HEK293 (cell line): Measurements from ENCODE around the gene KIF2C.
A peak's percentile ranks its signal among the peaks of the same experiment; 100 is the strongest.

Experiments
- BCL11B ChIP-seq: fragments of 450-650 bp; formaldehyde crosslinking; IDR thresholded peaks from 2 replicates; pipeline ENCODE4 v1.5.1; 2016; ENCODE audit warnings: low read depth, missing biosample characterization, missing genetic modification characterization
- INSM2 ChIP-seq: fragments of 450-650 bp; formaldehyde crosslinking; IDR thresholded peaks from 2 replicates; pipeline ENCODE4 v1.5.1; 2016; ENCODE audit warnings: missing biosample characterization, missing genetic modification characterization
- KLF1 ChIP-seq: fragments of 450-650 bp; formaldehyde crosslinking; IDR thresholded peaks from 2 replicates; pipeline ENCODE4 v1.5.1; 2016; ENCODE audit warnings: missing biosample characterization, missing genetic modification characterization
- KLF8 ChIP-seq: fragments of 450-650 bp; formaldehyde crosslinking; IDR thresholded peaks from 2 replicates; pipeline ENCODE4 v1.5.1; 2016; ENCODE audit warnings: missing biosample characterization, missing genetic modification characterization
- KLF9 ChIP-seq: fragments of 450-650 bp; formaldehyde crosslinking; IDR thresholded peaks from 2 replicates; pipeline ENCODE4 v1.5.1; 2016; ENCODE audit warnings: missing biosample characterization, missing genetic modification characterization, low read depth
- PRDM4 ChIP-seq: fragments of 450-650 bp; formaldehyde crosslinking; IDR thresholded peaks from 2 replicates; pipeline ENCODE4 v1.5.1; 2017; ENCODE audit warnings: missing biosample characterization, missing genetic modification characterization
- TRIM28 ChIP-seq: IDR thresholded peaks from 2 replicates; pipeline ENCODE4 v1.6.1; 2011; ENCODE audit warnings: low read length, control low read depth, borderline replicate concordance
- YY1 ChIP-seq: fragments of 450-650 bp; formaldehyde crosslinking; IDR thresholded peaks from 2 replicates; pipeline ENCODE4 v1.5.1; 2018; ENCODE audit warnings: missing biosample characterization, missing genetic modification characterization
- ZBTB20 ChIP-seq: fragments of 450-650 bp; formaldehyde crosslinking; IDR thresholded peaks from 2 replicates; pipeline ENCODE4 v1.5.1; 2016; ENCODE audit warnings: missing biosample characterization, missing genetic modification characterization
- ZBTB26 ChIP-seq: fragments of 450-650 bp; formaldehyde crosslinking; optimal IDR thresholded peaks from 2 replicates; pipeline ENCODE3; 2016; ENCODE audit warnings: missing biosample characterization, mild to moderate bottlenecking, missing genetic modification characterization
- ZBTB44 ChIP-seq: fragments of 450-650 bp; IDR thresholded peaks from 2 replicates; pipeline ENCODE4 v1.5.1; 2018; ENCODE audit warnings: missing biosample characterization, mild to moderate bottlenecking, missing genetic modification characterization
- ZFP69B ChIP-seq: fragments of 450-650 bp; formaldehyde crosslinking; IDR thresholded peaks from 2 replicates; pipeline ENCODE4 v1.5.1; 2016; ENCODE audit warnings: missing biosample characterization, missing genetic modification characterization
- ZNF132 ChIP-seq: fragments of 450-650 bp; formaldehyde crosslinking; IDR thresholded peaks from 2 replicates; pipeline ENCODE4 v1.5.1; 2017; ENCODE audit warnings: missing biosample characterization, missing genetic modification characterization, borderline replicate concordance
- ZNF146 ChIP-seq: fragments of 450-650 bp; formaldehyde crosslinking; IDR thresholded peaks from 2 replicates; pipeline ENCODE4 v1.5.1; 2016; ENCODE audit warnings: missing biosample characterization, missing genetic modification characterization
- ZNF148 ChIP-seq: fragments of 450-650 bp; formaldehyde crosslinking; IDR thresholded peaks from 2 replicates; pipeline ENCODE4 v1.5.0; 2017; ENCODE audit warnings: missing biosample characterization, missing genetic modification characterization, borderline replicate concordance
- ZNF174 ChIP-seq: fragments of 450-650 bp; formaldehyde crosslinking; IDR thresholded peaks from 2 replicates; pipeline ENCODE4 v1.5.0; 2017; ENCODE audit warnings: missing biosample characterization, mild to moderate bottlenecking, missing genetic modification characterization
- ZNF266 ChIP-seq: fragments of 450-650 bp; formaldehyde crosslinking; IDR thresholded peaks from 2 replicates; pipeline ENCODE4 v1.5.1; 2016; ENCODE audit warnings: missing biosample characterization, missing genetic modification characterization, low read depth
- ZNF280C ChIP-seq: fragments of 450-650 bp; formaldehyde crosslinking; IDR thresholded peaks from 2 replicates; pipeline ENCODE4 v1.5.1; 2016; ENCODE audit warnings: missing biosample characterization, missing genetic modification characterization
- ZNF426 ChIP-seq: fragments of 450-650 bp; formaldehyde crosslinking; IDR thresholded peaks from 2 replicates; pipeline ENCODE4 v1.5.1; 2017; ENCODE audit warnings: missing biosample characterization, missing genetic modification characterization, mild to moderate bottlenecking, inconsistent platforms, moderate library complexity
- ZNF449 ChIP-seq: fragments of 450-650 bp; formaldehyde crosslinking; IDR thresholded peaks from 2 replicates; pipeline ENCODE4 v1.5.1; 2017; ENCODE audit warnings: missing biosample characterization, mild to moderate bottlenecking, missing genetic modification characterization, moderate library complexity
- ZNF514 ChIP-seq: fragments of 450-650 bp; formaldehyde crosslinking; IDR thresholded peaks from 2 replicates; pipeline ENCODE4 v1.5.1; 2016; ENCODE audit warnings: missing biosample characterization, missing genetic modification characterization
- ZNF561 ChIP-seq: fragments of 450-650 bp; IDR thresholded peaks from 2 replicates; pipeline ENCODE4 v1.5.1; 2018; ENCODE audit warnings: missing biosample characterization, missing genetic modification characterization, borderline replicate concordance
- ZNF701 ChIP-seq: fragments of 450-650 bp; formaldehyde crosslinking; IDR thresholded peaks from 2 replicates; pipeline ENCODE4 v1.5.1; 2016; ENCODE audit warnings: missing biosample characterization, missing genetic modification characterization
- ZNF76 ChIP-seq: fragments of 450-650 bp; formaldehyde crosslinking; IDR thresholded peaks from 2 replicates; pipeline ENCODE4; 2016; ENCODE audit warnings: low read depth, missing biosample characterization, missing genetic modification characterization, borderline replicate concordance
- ZNF791 ChIP-seq: fragments of 450-650 bp; formaldehyde crosslinking; IDR thresholded peaks from 2 replicates; pipeline ENCODE4 v1.5.1; 2016; ENCODE audit warnings: missing biosample characterization, missing genetic modification characterization

KIF2C gene

GRCh38 chr1:44775078-44775929 lies 35.7 kb downstream of the KIF2C start, which contains the start of gene RPS8 (continued):
- TF ChIP-seq PRDM4 (tag by site-specific recombination) (0 out of 2 replicates have a peak, but pooled peaks have one; percentile 8), ZNF561 (tag by site-specific recombination) (no peak; the same call in 1 of the 2 replicates), ZNF701 (no peak), ZNF76 (peak; percentile 88), ZNF132 (tag by site-specific recombination) (no peak), ZBTB26 (tag by site-specific recombination) (peak; percentile 68), ZNF514 (no peak), BCL11B (tag by site-specific recombination) (peak; percentile 95), ZNF148 (tag by site-specific recombination) (no peak), ZNF791 (tag by site-specific recombination) (no peak), INSM2 (tag by site-specific recombination) (peak; percentile 18; the same call in 1 of the 2 replicates), ZNF426 (tag by site-specific recombination) (no peak), TRIM28 (peak; percentile 85), YY1 (tag by site-specific recombination) (peak; percentile 86; the same call in 1 of the 2 replicates), KLF8 (tag by site-specific recombination) (peak; percentile 94), ZNF146 (tag by site-specific recombination) (0 out of 2 replicates have a peak, but pooled peaks have one; percentile 2), ZNF174 (no peak), ZBTB44 (no peak), KLF9 (tag by site-specific recombination) (peak; percentile 88), ZNF266 (tag by site-specific recombination) (no peak), ZNF280C (tag by site-specific recombination) (no peak), ZNF449 (tag by site-specific recombination) (no peak), ZBTB20 (tag by site-specific recombination) (peak; percentile 52; the same call in 1 of the 2 replicates), ZFP69B (tag by site-specific recombination) (peak; percentile 70; the same call in 1 of the 2 replicates), KLF1 (tag by site-specific recombination) (peak; percentile 78; the same call in 1 of the 2 replicates)
